OCI-LY1 (cell line): Measurements from ENCODE around the gene PHF2.

Experiments used
- H2AFZ ChIP-seq: fragments of 200-600 bp; sonication (generic), shearing (Covaris generic); 2 replicates; pipeline ENCODE4 v1.6.0; 2014; ENCODE audit warnings: antibody characterized with exemption, mild to moderate bottlenecking, low read length
- H3F3A ChIP-seq: fragments of 200-600 bp; sonication (generic), shearing (Covaris generic); 2 replicates; pipeline ENCODE4 v1.6.0; 2014; ENCODE audit warnings: mild to moderate bottlenecking, antibody characterized with exemption, low read length, moderate library complexity; ENCODE audit not compliant: insufficient read depth
- H3K27ac ChIP-seq: fragments of 200-600 bp; sonication (generic); 2 replicates; pipeline ENCODE4 v1.5.1; 2014; ENCODE audit warnings: low read length, mixed run types, mild to moderate bottlenecking, low read depth; ENCODE audit not compliant: poor library complexity, severe bottlenecking
- H3K27me3 ChIP-seq: fragments of 200-600 bp; sonication (generic); 2 replicates; pipeline ENCODE4 v1.6.0; 2014; ENCODE audit warnings: antibody characterized with exemption, mild to moderate bottlenecking, low read length, moderate library complexity; ENCODE audit not compliant: insufficient read depth
- H3K36me3 ChIP-seq: fragments of 200-600 bp; sonication (generic); 2 replicates; pipeline ENCODE4 v1.6.1; 2014; ENCODE audit warnings: mild to moderate bottlenecking, antibody characterized with exemption, low read length, moderate library complexity, mixed read lengths; ENCODE audit not compliant: insufficient read depth
- H3K4me1 ChIP-seq: fragments of 200-600 bp; sonication (generic); 2 replicates; pipeline ENCODE4 v1.5.1; 2014; ENCODE audit warnings: mild to moderate bottlenecking, low read length, moderate library complexity; ENCODE audit not compliant: insufficient read depth, severe bottlenecking
- H3K4me2 ChIP-seq: fragments of 200-600 bp; sonication (generic), shearing (Covaris generic); 2 replicates; pipeline ENCODE4 v1.6.1; 2014; ENCODE audit warnings: low read length
- H3K4me3 ChIP-seq: fragments of 200-600 bp; sonication (generic); 2 replicates; pipeline ENCODE4 v1.5.1; 2014; ENCODE audit warnings: low read length, low read depth, mild to moderate bottlenecking, mixed read lengths; ENCODE audit not compliant: poor library complexity, severe bottlenecking
- H3K79me2 ChIP-seq: fragments of 200-600 bp; shearing (Covaris generic); 2 replicates; pipeline ENCODE4 v1.6.1; 2016; ENCODE audit warnings: mixed run types, low read length, mixed read lengths; ENCODE audit not compliant: insufficient read depth
- H3K9ac ChIP-seq: fragments of 200-600 bp; sonication (generic), shearing (Covaris generic); 2 replicates; pipeline ENCODE4 v1.6.1; 2014; ENCODE audit warnings: mild to moderate bottlenecking, low read length, mixed read lengths
- H3K9me2 ChIP-seq: fragments of 200-600 bp; sonication (generic), shearing (Covaris generic); 2 replicates; pipeline ENCODE4 v1.6.1; 2014; ENCODE audit warnings: low read depth, mild to moderate bottlenecking, low read length, mixed read lengths
- H3K9me3 ChIP-seq: fragments of 200-600 bp; shearing (Covaris generic); 2 replicates; pipeline ENCODE4 v1.6.1; 2014; ENCODE audit warnings: low read length, mixed read lengths
- H4K20me1 ChIP-seq: fragments of 200-600 bp; sonication (generic), shearing (Covaris generic); 2 replicates; pipeline ENCODE4 v1.6.0; 2016; ENCODE audit warnings: mild to moderate bottlenecking, low read length; ENCODE audit not compliant: insufficient read depth
- CTCF ChIP-seq: fragments of 200-600 bp; sonication (generic), shearing (Covaris generic); IDR thresholded peaks from 2 replicates; pipeline ENCODE4 v1.5.1; 2017; ENCODE audit warnings: mild to moderate bottlenecking, antibody characterized with exemption, low read length, moderate library complexity, mixed read lengths
- EZH2 ChIP-seq: fragments of 200-600 bp; sonication (generic), shearing (Covaris generic); IDR thresholded peaks from 2 replicates; pipeline ENCODE4 v1.8.0; 2017; ENCODE audit warnings: borderline replicate concordance, mixed run types, mild to moderate bottlenecking, antibody characterized with exemption, low read length, moderate library complexity, mixed read lengths

The PHF2 gene

DNA sequence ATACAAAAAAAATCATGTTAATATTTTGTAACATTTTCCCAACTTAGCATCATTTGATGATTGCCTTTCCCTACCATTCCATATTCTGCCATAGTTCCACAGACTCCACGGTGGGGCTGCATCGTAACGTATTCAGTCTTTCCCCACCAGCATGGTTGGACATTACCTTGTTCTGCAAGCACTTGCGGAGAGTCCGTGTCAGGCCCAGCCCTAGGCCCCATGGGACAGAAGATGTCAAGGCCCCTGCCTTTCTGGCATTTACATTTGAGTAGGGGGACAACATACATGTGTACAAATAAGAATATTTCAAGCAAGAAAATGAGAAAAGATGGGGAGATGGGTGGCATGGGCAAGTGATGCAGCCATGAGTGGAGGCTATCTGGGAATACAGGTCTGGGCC is 8.2 kb upstream of the PHF2 start:
- TF ChIP-seq EZH2: no peak
- no peak for TF ChIP-seq CTCF
- H3K4me1 ChIP-seq: peaks cover 13% of the 10 kb centered on the region

GRCh38 chr9:93569621-93570174 is 6.7 kb upstream of the PHF2 start:
- H3K9me3 ChIP-seq: 0 out of 2 replicates have a peak, but pooled peaks cover 4% of the 10 kb centered on the region
- H3K79me2 ChIP-seq: no peaks in the 10 kb centered on the region
- no peaks in the 10 kb centered on the region for H3K27me3 ChIP-seq
- no peaks in the 10 kb centered on the region for H3F3A ChIP-seq
- H3K4me1 ChIP-seq: peaks cover 13% of the 10 kb centered on the region
- peaks cover 12% of the 10 kb centered on the region for H3K36me3 ChIP-seq
- H3K4me3 ChIP-seq: no peak overlapping the region
- H3K9ac ChIP-seq: no peak overlapping the region
- no peak overlapping the region for H3K27ac ChIP-seq
- H2AFZ ChIP-seq: no peak overlapping the region
- H3K4me2 ChIP-seq: no peak overlapping the region
- no peaks in the 10 kb centered on the region for H4K20me1 ChIP-seq
- H3K9me2 ChIP-seq: no peaks in the 10 kb centered on the region
- TF ChIP-seq CTCF (no peak), EZH2 (no peak)

More for the DNA sequence above, 8.2 kb upstream of the PHF2 start:
- no peaks in the 10 kb centered on the region for H3K9me2 ChIP-seq
- 0 out of 2 replicates have a peak, but pooled peaks cover 4% of the 10 kb centered on the region for H3K9me3 ChIP-seq
- H3K36me3 ChIP-seq: peaks cover 26% of the 10 kb centered on the region
- H3K4me3 ChIP-seq: no peak overlapping the region
- H2AFZ ChIP-seq: no peak overlapping the region
- H3K9ac ChIP-seq: no peak overlapping the region
- no peaks in the 10 kb centered on the region for H3K79me2 ChIP-seq
- no peaks in the 10 kb centered on the region for H3K27me3 ChIP-seq
- no peak overlapping the region for H3K4me2 ChIP-seq
- H3F3A ChIP-seq: no peaks in the 10 kb centered on the region; the same call in 1 of the 2 replicates
- no peaks in the 10 kb centered on the region for H4K20me1 ChIP-seq
- no peak overlapping the region for H3K27ac ChIP-seq

DNA sequence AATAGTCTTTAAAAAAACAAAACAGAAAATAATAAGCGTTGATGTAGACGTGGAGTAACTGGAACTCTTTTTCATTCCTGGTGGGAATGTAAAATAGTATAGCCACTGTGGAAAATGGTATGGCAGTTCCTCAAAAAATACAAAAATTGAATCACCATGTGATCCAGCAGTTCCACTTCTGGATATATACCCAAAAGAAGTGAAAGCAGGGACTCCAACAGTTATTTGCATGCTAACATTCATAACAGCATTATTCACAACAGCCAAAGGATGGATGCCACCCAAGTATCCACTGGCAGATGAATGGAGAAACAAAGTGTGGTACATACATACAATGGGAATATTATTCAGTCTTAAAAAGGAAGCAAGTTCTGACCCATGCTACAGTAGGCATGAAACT is 4.2 kb upstream of the PHF2 start:
- Histone ChIP-seq H3K9me3 (0 out of 2 replicates have a peak, but pooled peaks cover 4% of the 10 kb centered on the region), H3K9me2 (no peaks in the 10 kb centered on the region), H3K4me1 (peaks cover 18% of the 10 kb centered on the region), H3K36me3 (peaks cover 7% of the 10 kb centered on the region; the same call in 1 of the 2 replicates), H2AFZ (no peak overlapping the region), H3K27ac (no peak overlapping the region), H3K4me2 (no peak overlapping the region), H3K9ac (no peak overlapping the region), H3F3A (no peaks in the 10 kb centered on the region), H3K79me2 (no peaks in the 10 kb centered on the region), H4K20me1 (no peaks in the 10 kb centered on the region), H3K4me3 (no peak overlapping the region), H3K27me3 (no peaks in the 10 kb centered on the region; the same call in 1 of the 2 replicates)
- TF ChIP-seq CTCF: no peak
- no peak for TF ChIP-seq EZH2
